ENCODE results near the gene SERTAD4. TPM values are rescaled to one million over a fixed set of nuclear protein-coding genes. Genes with fewer than 3 reads are reported as not detected.

The SERTAD4 gene
- total and polyA plus RNA-seq, 2 of the 8 experiments (the other 6 are each of a cell fraction or from before 2014, with no cell fraction given) = 0.54 to 3.2 TPM

GRCh38 chr1:210250998-210251679 is 18.5 kb downstream of the SERTAD4 start (continued):
- TF ChIP-seq CTBP2 (IDR thresholded peaks at IDR 0.05; ENCODE audit: borderline replicate concordance, insufficient read depth, insufficient read length, low read length) = no peak
- TF ChIP-seq MAFK (IDR thresholded peaks at IDR 0.05; ENCODE audit: low read depth, low read length) = no peak
- no peak; the same call in 1 of the 2 replicates for TF ChIP-seq TAF1 (IDR thresholded peaks at IDR 0.05; ENCODE audit: low read depth, low read length)
- no peak for TF ChIP-seq CREB1 (IDR thresholded peaks at IDR 0.05)
- TF ChIP-seq NANOG (IDR thresholded peaks at IDR 0.05; ENCODE audit: insufficient read depth, low read depth, low read length, poor library complexity, severe bottlenecking) = no peak
- no peak for TF ChIP-seq GTF2F1 (IDR thresholded peaks at IDR 0.05; ENCODE audit: borderline replicate concordance, low read depth, low read length)
- TF ChIP-seq CBX8 (IDR thresholded peaks at IDR 0.05; ENCODE audit: borderline replicate concordance, low read depth, low read length) = no peak
- 0 out of 3 replicates have a peak, but pooled peaks of 1 of the 2 experiments have one; percentile 26 for TF ChIP-seq EP300 (IDR thresholded peaks at IDR 0.05; ENCODE audit: borderline replicate concordance in 1 of 2, low read depth in 2 of 2, low read length in 2 of 2)
- no peak for TF ChIP-seq SUZ12 (IDR thresholded peaks at IDR 0.05; ENCODE audit: low read length)
- peak; percentile 25; the same call in 1 of the 2 replicates for TF ChIP-seq MAX (IDR thresholded peaks at IDR 0.05)
- no peak; a peak in 1 of 3 replicates for TF ChIP-seq POLR2A (IDR thresholded peaks at IDR 0.05; ENCODE audit: control extremely low read depth in 1 of 2, low read depth in 2 of 2, low read length in 2 of 2)
- no peak for TF ChIP-seq HDAC6 (IDR thresholded peaks at IDR 0.05; ENCODE audit: low read depth, low read length)
- no peak for TF ChIP-seq SIRT6 (IDR thresholded peaks at IDR 0.05; ENCODE audit: low read length)
- no peak for TF ChIP-seq GABPA (IDR thresholded peaks at IDR 0.05; ENCODE audit: borderline replicate concordance, insufficient read depth, low read length)
- TF ChIP-seq FOSL1 (IDR thresholded peaks at IDR 0.05; ENCODE audit: insufficient read depth, low read depth, low read length) = no peak
- TF ChIP-seq SP1 (IDR thresholded peaks at IDR 0.05; ENCODE audit: low read depth, low read length) = no peak; the same call in 1 of the 2 replicates
- TF ChIP-seq KDM4A (IDR thresholded peaks at IDR 0.05; ENCODE audit: low read depth, low read length, severe bottlenecking) = no peak
- TF ChIP-seq RBBP5 (IDR thresholded peaks at IDR 0.05; ENCODE audit: borderline replicate concordance, low read depth, low read length) = peak; percentile 61; the same call in 1 of the 2 replicates
- no peak for TF ChIP-seq NRF1 (IDR thresholded peaks at IDR 0.05; ENCODE audit: low read depth, low read length)
- peak; percentile 38 for TF ChIP-seq RNF2 (IDR thresholded peaks at IDR 0.05; ENCODE audit: borderline replicate concordance, low read depth, low read length, missing control alignments, poor library complexity, severe bottlenecking)
- no peak for TF ChIP-seq BCL11A (IDR thresholded peaks at IDR 0.05; ENCODE audit: low read depth in 2 of 2, low read length in 2 of 2)
- no peak for TF ChIP-seq KDM5A (IDR thresholded peaks at IDR 0.05; ENCODE audit: low read length)

Data from H1 (cell line).